Dermis microvascular lymphatic vessel endothelial cell (primary cell): ENCODE measurements around the gene RPS3. TPM values are rescaled to one million over a fixed set of nuclear protein-coding genes. Genes with fewer than 3 reads are reported as not detected.

Experiments used
- DNase-seq, 2 donors: peaks; one replicate each; pipeline versions ENCODE4 v3.0.0 to v3.0.0-alpha.2; 2010; ENCODE audit warnings: low read depth in 2 of 2
- total RNA-seq: library from RNA; depleted of rRNA; stranded (reverse); fragments of >200 nt; gene quantifications from 2 replicates; pipeline ENCODE4 v1.2.1, GENCODE V29; 2014

Gene RPS3
- total RNA-seq, 1 donor from 2014 or later: 2,725 TPM

DNA sequence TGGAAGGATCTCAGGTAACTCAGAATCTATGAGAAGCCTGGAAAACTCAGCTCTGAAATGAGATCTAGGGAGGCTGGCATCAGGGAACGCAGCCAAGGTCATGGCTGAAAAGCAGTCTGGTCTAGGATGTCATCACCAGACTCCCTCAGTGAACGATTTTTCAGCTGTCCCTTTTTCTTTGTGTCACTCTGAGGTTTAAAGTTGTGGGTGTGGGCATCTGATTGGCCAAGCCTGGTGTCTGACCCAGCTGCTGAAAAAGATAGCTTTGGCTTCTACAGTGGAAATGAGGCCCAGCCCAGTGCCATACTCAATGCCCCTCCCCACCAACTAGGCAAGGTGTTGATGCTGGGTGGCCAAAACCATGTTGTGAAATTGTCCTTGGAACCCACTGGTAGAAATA is 14.5 kb downstream of the RPS3 start:
- no peak for DNase-seq

DNA sequence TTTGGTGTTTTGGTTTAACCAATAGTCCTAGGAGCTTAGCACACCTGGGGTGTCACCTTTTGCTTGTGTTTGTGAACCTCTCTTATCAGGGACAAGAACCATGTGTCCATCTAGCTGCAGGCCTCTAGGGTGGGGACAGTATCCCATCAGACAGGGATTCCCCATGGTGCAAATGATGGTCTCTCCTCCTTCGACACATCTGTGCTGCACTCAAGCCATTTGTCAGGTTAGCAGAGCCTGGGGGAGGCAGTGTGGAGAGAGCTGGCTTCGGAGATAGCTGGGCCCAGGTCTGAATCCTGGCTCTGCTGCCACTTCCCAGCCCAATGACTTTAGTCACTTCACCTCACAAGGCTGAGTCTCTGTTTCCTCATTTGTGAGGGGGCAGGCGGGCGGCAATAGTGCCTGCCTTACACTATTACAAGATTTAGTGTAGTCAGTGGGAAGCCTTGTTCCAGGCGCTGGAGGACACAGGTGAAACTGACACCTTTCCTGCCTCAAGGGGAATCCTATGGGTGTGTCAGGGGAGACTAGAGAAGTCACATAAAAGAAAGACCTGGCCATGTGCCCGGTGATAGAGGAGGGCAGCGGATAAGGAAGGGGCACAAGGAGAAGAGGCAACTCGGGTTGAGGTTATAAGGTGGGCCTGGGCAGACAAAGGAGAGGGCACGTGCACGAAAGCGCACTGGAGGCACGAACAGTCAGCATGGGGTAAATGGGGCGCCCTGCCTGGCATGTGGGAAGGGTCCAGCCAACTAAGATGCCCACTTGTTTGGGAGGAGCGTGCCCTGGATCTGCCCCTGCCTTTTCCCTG is 21.1 kb downstream of the RPS3 start:
- DNase-seq: no peak

DNA sequence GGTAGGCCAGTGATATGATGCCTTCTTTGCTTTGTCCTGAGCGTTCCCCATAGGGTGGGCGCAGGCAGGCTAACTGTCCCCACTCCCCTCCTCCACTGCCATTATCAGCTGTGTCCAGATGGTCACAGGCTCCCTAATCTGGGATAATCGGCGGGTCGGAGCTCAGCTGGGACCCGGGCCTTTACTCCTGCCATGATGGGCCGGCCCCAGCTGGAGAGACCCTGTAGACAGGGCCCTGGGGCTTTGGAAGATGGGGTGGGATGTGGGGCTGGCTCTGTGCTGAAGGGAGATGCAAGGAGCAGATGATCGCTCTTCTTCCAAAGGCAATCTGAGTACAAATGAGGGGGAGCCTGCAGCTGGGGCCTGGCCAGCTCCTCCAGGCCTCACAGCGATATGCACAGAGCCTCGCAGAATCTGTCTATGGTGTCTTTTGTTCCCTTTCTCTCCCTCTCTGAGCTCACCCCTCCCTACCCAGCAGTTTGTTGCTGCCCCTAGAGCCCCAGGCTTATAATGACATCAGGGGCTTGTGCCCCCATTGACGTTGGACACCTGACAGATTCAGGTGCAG is 21.8 kb downstream of the RPS3 start:
- DNase-seq: no peak

DNA sequence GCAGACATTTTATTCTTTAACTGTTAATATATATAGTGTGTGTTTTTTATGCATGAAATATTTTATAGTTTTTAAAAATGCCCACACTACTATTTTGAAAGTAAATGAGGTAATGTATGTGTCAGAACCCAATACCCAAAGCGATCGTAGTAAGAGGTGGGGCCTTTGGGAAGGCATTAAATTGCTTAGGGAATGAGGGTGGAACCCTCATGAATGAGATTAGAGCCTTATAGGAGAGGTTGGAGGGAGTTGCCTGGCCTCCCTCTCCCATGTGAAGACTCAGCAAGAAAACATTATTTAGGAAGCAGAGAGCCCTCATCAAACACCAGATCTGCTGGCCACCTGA is 22.6 kb downstream of the RPS3 start:
- no peak for DNase-seq

DNA sequence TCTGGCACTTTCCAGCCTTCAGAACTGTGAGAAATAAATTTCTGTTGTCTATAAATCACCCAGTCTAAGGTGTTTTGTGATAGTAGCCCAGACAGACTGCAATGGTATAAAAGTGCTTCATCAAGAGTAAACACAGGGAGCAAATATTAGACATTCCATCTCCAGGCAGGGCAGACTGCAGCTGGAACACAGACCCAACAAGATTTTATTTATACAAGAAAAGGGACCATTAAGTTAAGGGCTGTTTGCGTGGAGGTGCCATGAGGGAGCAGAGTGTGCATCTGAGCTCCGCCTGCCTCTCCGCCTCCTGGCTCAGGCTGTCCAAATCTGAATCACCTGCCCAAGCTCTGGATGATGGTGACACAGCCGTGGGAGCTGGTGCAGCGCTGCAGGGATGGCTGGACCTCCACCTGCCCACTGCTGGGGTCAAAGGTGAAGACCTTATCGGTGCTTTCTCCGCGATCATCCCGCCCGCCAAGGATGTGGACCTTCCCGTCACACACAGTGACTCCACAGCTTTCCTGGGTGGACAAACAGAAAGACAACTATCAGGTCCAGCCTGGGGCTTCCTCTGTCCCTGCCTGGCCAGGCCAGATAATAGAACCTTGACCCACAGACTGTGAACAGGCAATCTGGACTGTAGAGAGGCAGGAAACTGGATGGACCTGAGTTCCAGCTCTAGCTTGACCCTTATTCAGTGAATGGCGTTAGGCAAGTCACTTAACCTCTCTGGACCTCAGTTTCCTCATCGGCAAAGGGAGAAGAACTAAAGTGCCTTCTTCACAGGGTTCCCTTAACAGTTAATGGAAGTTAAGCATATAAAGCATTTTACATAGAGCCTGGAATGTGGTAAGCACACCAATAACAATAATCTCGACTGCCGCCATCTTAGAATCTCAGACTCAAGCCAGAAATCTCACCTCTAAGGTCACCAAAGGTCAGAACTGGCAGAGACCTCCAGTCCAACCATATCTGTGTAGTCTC is 23.2 kb downstream of the RPS3 start:
- DNase-seq: no peak

DNA sequence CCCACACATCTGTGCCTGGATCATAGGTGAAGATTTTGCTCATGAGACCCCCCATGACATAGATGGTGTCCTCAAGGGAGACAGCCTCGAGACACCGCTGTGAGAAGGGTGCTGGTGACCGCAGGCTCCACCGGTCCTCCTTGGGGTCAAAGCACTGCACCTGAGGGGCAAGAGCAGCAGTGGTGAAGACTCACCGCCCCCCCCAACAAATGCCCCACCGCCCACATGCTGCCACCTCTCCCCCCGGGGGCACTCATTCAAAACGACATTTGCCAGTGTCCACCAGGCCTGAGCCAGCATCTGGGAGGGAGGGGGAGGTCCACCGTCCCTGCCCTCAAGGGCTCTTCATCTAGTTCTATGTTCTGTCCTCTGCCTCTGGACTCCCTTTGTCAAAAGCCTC is 24.4 kb downstream of the RPS3 start:
- no peak for DNase-seq

DNA sequence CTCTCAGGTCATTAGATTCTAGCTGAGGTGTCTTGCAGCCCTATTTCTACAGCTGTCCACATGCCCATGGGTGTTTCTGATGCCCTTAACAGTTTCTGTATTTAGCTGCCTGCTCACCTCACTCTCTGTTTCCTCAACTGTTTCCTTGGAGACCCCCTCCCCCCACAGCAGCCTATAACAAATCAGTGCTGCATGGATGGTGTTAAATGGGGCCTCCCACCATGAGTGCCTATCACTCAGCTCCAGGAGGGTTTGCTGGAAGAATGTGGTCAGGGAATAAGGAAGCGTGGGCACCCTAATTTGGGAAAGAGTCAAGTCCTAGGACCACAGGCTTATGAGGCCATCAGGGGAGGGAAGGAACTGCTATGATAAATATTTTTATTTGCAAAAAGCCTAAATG is 25.1 kb downstream of the RPS3 start:
- DNase-seq: no peak

DNA sequence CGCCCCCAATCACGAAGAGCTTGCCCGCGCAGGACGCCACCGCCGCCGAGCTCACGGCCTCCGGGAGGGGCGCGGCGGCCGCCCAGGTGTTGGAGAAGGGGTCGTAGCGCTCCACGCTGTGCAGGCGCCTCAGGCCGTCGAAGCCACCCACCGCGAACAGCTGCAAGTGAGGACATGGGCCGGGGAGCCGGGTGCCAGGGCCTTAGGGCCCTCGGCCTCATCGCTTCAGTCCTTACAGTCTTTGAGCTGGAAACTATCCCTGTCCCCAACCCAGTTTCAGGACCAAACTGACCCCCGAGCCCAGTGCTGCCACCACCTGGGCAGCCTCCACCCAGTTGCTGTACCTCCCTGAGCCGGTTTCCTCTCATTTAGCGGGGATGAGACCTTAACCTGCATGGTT is 26.1 kb downstream of the RPS3 start:
- peak in 1 of 2 donors; percentile 24 for DNase-seq

DNA sequence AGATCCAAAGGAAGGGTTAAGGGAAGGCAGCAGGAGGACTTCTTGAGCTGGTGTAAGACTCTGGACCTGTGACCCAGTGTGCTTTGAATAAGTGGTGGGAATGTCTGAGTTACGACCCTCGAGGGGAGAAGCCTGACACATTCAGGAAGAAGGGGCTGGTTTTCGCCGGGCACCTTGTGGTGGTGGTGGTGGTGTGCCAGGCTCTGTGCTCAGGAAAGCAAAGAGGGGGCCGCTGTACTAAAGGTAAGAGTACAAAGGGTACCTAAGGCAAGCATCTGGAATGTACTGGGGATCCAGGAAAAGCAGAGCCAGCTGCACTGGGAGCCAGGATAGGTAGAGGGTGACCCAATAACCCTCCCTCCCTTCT is 27.4 kb downstream of the RPS3 start:
- DNase-seq: no peak

DNA sequence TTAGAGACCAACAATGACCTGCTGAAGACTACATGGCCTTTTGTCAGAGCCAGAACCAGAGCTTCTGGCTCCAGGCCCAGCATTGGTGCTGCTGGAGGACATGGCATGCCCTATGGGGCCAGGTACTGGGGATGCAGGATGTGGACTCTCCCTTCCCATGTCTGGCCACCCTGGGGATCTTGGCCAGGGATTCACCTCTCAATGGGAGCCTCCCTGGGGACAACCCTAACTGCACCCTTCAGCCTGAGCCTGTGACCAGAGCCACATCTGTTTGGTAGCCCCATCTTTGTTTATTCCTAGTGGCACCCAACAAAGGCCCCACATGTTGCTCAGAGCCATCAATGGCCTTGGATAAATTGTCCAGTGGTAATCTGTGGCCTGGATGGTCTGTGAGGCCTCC is 27.9 kb downstream of the RPS3 start:
- DNase-seq: no peak

DNA sequence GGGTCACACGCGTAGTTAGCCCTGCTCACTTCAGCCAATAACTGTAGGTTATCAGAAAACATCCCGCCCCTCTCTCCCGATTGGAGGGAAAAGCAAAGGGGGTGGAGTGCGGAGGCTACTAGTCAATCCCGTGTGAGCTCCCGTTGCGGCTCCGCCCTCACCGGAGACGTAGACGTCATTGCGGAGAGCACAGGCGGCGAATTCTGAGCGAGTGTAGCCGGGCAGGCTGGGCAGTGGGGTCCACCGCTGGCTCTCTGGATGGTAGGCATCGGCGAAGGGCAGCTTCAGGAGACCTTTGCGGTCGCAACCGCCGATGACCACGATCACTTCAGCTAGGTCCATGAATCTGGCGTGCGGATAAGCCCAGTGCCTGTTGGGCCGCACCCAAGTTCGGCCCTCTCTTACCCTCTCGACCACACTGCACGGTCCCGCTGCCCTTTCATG is 29.0 kb downstream of the RPS3 start:
- peak; percentile 87 to 95 for DNase-seq

DNA sequence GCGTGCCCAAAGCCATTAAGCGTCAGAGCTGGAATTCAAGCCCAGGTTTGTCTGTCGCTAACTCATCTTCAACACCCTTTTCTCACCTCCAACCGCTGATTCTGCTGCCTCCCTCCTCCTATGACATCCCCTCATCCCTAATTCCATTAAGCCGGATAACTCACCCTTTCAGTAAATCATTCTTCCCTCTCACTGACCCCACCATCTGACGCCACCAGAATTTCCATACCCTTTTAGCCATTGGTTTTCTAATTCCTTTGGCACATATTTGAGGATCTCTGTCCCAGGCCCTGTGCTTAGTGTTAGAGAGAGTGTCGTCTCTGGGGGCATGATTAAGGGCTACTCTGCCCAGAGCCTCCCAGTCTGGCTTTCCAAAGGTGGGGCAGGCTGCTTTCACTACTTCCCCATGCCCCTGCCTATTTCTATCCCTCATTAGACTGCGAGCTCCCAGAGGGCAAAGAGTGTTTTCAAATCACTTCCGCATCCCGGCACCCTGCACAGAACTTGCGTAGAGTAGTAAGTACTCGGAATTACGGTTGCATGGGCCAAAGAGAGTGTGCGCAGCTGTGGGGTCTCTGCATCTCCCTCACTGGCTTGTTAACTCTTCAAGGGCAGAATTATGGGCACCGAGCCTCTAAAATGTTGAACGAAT is 29.8 kb downstream of the RPS3 start:
- DNase-seq: no peak

DNA sequence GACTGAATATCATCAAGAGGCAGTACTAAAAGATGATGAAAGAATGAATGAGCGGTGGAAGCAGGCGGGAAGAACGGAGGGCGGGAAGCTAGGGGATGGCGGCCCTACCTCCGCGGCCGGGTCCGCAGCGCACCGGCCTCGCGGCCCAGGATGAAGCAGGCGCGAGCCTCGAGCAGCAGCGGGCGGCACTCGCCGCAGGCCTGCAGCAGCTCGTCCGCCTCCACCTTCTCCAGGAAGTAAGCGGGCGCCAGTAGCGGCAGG is 30.3 kb downstream of the RPS3 start:
- no peak for DNase-seq

DNA sequence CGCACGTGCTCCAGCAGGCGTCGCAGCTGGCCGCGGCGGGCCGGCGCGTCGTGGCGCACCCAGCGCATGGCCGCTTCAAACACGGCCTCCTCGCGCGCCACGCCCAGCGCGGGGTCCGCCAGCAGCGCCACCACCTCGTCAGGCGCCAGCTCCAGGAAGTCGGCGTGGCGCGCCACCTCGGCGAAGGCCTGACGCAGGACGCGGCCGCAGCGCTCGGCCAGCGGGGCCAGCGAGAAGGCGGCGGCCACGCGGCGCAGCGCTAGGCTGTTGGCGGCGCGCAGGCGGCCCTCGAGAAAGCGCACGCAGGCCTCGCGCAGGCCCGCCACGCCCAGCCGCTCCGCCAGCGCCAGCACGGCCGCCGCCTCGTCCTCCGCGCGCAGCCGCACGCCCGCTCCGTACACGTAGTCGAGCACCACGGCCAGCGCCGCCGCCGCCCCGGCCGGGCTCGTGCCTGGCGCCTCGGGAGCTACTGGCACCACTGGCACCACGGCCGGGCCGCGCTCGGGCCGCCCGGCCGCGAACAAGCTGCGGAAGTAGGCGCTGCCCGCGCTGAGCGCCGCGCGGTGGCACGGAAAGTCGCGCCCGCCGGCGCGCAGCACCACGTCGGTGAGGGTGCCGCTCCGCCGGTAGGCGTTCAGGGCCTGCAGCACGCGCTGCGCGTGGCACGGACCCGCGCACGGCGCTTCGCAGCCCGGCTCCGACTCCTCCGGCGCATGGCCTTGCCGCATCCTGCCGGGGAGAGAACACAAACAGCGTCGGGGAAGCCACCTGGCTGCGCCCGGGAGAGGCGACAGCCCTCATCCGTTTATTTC is 30.8 kb downstream of the RPS3 start:
- peak; percentile 14 to 83 for DNase-seq

DNA sequence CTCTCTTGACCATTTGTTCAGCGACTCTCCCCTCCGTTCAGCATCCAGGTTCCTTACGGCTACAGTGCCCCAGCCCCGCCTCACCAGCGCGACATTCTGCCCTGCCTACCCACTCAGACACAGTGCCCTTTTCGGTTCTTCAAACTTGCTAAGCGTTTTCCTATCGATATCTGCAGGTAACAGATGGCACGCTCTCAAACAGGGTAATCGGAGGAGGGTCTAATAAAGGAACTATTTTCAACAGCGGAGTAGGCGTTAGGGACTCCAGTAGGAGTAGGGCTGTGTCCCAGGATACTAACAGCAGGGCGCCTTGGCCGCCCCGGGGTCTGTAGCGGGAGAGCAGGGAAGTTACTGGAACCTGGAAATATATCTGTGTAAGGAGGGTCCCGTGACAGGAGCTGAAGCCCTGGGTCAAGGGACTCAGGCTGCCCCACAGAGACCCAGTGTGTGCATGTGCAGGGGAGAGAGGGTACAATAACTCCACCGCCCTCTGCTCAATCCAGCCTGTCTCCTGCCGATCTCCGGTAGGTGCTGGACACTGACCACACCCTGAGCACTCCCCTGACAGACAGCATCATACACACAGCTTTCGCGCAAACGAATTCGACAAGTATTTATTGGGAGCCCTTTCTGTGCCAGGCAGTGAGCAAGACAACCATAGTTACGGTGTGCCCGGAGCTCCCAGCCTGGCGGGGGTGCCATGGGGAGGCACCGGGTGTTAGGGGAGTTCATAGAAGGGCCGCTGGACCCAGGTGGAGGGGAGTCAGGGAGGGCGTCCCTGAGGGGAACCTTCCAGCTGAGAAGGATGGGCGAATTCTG is 31.6 kb downstream of the RPS3 start:
- no peak for DNase-seq

DNA sequence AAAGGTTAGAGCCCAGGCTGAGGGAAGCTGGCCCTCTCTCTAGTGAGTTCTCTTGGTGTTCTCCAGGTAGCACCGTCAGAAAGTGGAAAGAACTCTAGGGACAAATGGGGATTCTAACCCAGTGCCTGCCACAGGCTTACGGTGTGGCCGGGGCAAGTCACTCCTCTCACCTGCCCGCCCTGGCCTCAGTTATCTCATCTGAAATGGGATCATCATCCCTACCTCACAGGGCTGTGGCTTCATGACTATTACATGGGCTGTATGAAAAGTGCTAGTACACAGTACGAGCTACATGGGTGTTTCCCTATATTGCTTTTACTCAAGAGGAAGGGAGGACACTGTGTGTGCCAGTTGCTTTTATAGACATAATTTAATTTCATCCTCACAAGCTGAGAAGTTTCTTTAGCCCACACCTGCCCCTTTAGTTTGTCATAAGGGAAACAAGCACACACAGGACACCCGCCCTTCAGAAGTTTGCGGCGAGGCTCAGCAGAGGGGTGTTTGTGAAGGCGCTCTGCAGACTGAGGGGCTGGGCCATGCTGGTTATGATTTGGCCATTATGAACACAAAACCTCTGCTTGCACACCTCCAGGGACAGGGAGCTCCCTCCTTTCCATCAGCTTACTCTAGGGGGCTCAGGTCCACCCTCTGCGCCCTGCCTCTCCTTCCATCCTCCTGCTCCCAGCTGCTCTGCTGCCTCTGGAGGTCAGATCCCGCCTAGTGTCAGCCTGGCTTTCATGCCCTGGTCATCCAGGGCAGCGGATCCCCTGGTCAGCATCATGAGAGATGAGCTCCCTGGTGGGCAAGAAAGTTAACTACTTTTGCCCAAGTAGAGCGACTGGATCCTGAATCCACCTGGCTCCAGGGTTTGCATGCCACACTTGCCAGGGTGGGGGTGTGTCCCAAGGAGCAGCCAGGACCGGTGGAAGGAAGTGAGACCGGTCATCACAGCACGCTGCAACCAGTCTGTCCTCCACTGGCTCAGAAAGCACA is 32.5 kb downstream of the RPS3 start:
- no peak for DNase-seq

DNA sequence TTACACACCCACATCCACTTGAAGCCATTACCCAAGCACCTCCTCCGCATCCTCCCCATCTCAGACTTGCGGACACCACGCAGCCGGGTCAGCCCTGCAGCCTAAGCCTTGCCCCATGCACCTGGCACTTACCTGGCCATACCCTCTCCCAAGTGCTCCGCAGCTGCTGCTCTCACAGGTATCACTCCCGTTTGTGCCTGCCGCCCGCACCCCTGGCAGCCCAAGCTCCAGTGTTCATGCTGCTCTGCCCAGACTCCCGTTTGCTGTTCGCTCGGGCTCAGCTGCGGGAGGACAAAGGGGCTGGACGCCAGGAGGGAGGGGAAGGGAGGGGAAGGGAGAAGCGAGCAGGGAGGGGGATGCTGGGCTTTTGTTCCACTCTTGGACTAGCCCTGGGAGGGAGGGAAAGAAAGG is 33.6 kb downstream of the RPS3 start, which contains the start of gene KLHL35:
Gene KLHL35, minus strand, starts transcription at position 293 of the 411 bp plus-strand sequence. CDS start 2,574 bp downstream, outside the sequence.
- DNase-seq: no peak

DNA sequence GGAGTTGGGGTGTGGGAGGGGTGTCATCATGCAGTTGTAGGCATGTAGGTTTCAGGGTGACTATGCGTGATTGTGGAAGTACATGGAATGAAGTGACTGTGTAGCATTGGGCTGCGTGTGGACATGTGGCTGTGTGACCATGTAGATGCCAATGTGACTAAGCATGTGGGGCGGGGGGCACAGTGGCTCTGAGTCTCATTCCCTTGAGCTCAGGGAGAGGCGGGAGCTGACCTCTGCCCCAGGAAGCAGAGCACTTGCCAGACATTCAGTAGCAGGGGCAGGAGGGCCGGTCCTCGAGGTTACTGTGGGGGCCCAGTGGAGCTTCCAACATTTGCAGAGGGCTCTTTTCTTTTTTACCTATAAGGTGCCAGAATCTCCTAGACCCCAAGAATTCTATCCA is 34.1 kb downstream of the RPS3 start:
- DNase-seq: no peak

DNA sequence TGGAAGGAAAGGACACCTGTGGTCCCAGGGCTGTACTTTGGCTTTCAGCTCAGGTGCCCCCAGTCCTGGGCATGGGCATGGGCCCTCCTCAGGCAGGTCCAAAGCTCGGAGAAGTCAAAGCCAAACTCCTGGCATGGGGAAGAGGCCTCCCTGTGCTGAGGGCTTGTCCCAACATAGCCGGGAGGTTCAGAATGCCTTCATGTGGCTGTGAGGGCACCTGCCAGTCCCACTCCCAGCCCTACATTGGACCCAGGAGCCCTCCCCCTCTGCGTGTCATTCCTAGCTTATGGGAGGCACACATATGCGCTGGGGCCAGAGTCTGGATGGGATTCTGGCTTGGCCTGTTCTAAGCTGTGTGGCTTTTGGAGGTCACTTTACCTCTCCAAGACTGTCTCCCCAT is 34.7 kb downstream of the RPS3 start:
- DNase-seq: no peak
